Measurements from ENCODE around the gene ACBD6.

The ACBD6 gene

DNA sequence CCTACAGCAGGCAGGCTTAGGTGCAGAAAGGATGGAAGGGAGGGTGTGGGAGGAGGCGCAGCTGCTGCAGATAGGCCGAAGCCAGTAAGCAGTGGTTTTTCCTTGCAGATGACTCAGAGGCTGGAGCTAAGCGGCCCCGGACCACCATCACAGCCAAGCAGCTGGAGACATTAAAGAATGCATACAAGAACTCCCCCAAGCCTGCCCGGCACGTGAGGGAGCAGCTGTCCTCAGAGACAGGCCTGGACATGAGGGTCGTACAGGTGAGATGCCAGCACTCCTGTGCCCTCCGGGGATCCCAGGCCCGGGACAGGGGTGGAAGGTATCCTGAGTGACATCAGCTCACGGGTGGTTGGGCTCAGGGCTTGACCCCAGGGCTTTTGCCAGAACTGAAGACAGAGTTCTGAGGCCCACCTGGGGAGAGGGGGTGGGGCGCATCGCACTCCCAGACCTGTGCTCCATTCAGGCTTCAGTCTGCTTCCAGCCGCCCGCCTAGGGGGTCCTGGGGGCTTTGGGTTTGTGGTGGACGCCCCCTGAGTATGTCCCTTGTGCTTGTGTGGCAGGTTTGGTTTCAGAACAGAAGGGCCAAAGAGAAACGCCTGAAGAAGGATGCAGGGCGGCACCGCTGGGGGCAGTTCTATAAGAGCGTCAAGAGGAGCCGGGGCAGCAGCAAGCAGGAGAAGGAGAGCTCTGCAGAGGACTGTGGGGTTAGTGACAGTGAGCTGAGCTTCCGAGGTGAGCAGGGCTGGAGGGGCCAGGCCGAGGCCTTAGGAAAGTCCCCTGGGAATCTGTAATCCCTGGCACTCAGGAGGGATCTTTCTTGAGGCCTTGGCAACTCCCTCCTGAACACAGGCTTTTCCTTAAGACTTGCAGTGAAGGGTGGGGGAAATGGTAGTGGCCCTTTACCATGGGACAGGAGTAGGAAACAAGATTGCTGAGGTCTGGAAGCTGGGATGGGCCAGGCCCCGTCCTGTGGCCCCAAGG is 230.8 kb downstream of the ACBD6 start:
- TF ChIP-seq POLR2A (IDR thresholded peaks at IDR 0.05; ENCODE audit: low read length) = no peak
- no peak for TF ChIP-seq GATA1 (IDR thresholded peaks at IDR 0.05; ENCODE audit: low read depth, low read length)
- DNase-seq = no peak

DNA sequence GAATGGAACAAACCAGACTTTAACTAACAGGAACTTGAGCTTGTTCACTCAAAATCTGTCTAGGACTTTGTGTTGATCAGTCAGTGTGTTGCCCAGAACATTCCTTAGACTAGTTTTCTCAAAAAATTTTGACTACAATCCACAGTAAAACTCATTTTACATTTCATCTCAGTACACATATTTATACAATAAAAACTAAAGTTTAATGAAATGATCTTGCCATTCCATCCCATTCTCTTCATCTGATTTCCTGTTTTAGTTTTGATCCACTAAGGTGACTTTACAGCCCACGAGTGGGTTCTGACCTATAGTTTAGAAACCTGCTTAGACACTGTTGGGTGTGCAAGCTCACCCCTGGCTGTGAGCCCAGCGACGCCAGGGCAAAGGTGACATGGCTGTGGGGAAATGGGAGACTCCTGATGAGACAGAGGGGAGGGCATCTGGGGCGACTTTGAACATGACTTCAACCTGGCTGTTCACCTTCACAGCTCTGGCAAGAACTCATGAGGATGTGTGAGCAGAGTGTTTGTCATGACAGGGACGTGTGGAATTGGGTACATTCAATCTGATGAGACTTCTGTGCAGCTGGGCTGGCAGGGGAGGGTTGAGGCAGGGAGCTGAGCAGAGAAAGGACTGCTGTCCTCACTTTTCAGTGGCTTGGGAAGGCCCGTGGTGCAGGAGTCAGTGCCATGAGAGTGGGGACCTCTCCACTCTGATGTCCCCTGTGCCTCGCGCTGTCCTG is 231.7 kb downstream of the ACBD6 start:
- TF ChIP-seq POLR2A (IDR thresholded peaks at IDR 0.05; ENCODE audit: low read length) = no peak
- no peak for TF ChIP-seq GATA1 (IDR thresholded peaks at IDR 0.05; ENCODE audit: low read depth, low read length)
- no peak for DNase-seq

DNA sequence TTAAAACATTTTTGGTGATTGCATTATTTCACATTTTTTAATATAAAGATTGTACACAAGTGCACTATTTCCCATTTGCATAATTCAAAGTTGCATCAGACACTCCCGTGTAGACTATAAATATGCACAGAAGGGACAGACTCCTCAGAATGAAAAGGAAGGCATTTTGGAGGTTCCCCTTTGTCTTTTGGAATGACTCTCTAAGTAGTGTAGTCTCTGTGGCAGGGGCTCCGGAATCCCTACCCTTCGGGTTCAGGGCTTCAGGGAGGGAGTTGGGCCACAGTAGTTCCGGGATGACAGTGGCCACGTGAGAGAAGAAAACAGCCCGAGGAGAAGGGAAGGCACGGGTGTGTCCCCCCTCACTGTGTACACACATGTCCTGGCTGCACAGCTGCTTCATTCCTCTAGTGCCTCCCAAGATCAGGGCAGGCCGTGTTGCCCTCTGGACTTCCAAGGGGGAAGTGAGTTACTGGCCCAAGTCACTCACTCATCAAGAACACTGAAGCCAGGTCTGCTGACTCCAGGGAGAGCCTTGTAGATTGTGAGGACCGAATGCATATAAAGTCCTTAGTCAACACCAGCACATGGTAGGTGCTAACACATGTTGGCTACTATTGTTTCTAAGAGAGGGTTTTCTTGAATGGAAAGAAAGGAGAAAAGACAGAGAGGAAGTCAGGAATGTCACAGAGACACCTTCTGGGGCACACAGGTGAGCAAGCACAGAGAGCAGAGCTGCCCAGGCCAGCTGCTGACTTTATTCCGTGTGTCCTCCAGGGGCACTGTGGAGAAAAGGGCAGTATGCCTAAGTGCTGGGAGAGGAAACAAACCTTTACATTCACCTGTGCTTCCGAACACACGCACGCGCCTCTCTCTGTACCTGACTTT is 232.5 kb downstream of the ACBD6 start:
- TF ChIP-seq POLR2A (IDR thresholded peaks at IDR 0.05; ENCODE audit: low read length) (no peak), GATA1 (IDR thresholded peaks at IDR 0.05; ENCODE audit: low read depth, low read length) (no peak)
- no peak for DNase-seq

DNA sequence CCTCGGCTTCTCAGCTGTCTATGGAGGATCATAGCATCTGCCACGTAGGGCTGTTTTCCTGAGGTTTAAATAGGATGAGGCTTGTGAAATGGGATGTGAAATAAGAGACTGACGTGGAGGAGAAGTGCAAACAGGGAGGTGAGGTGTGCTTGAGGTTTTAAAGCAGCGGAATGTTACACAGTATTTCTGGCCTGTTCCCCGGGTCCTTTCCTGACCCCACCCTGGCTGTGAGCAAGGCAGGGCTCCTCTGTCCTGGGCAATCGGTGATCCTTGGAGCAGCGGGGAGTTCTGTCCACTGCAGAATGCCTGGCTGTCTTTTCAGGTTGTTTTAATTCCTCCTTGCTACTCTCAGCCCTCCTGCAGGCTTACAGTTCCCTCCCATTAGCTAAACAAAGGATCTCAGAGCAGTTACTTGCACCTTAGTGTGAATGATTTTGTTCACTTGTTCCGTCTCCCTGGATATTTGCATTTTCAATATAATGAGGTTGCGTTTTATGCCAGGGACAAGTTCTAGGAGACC is 233.8 kb downstream of the ACBD6 start:
- DNase-seq = no peak
- TF ChIP-seq GATA1 (IDR thresholded peaks at IDR 0.05; ENCODE audit: low read depth, low read length) (no peak), POLR2A (IDR thresholded peaks at IDR 0.05; ENCODE audit: low read length) (no peak)

DNA sequence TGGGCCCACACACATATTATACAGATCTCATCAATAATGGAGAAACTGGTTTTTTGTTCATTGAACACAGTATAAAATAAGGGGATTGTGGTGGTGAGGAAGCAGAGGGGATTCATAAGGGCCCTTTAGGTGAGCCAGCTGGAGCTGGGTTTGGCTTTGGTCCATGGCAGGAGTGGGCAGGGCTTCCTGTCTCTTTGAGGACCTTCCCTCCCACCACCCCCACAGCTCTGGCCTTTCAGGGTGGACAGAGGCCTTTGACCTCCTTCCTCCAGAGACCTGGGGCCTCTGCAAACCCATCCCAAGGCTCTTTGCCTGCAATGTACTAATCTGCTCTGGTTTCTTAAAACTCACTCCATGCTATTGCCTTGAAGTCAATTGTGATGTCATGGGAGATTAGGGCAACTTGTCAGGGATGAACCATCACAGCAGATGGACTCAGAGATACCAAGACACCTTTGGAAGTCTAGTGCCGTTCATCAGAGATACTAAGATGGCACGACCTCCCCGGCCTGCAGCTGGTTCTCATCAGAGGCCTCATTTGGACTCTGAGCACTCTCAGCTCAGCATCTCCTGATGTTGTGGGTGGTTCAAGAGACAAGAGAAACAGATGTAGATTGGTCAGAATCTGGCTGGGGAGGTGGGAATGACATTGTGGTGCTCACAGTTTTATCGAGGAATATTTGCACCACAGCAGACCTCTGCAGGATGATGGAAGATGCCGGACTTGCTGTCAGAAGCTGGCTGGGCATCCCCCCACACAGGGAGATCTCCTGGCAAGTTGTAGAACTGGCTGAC is 234.4 kb downstream of the ACBD6 start:
- DNase-seq = no peak
- no peak for TF ChIP-seq GATA1 (IDR thresholded peaks at IDR 0.05; ENCODE audit: low read depth, low read length)
- no peak for TF ChIP-seq POLR2A (IDR thresholded peaks at IDR 0.05; ENCODE audit: low read length)

DNA sequence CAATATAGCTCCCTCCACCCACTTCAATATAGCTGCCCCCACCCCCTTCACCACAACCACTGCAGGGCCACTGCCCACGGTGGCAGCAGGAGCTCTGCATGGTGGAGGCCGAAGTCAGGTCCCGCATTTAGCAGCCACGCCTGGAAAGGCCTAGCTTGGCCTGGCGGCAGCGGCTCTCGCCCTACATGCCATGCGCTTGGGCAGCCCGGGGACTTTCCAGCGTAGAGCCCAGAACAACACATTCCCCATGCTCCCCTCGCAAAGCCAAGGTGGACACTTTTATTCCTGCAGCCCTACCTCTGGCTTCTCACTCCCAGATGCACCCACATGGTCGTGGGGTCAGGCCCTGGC is 235.2 kb downstream of the ACBD6 start:
- no peak for DNase-seq

DNA sequence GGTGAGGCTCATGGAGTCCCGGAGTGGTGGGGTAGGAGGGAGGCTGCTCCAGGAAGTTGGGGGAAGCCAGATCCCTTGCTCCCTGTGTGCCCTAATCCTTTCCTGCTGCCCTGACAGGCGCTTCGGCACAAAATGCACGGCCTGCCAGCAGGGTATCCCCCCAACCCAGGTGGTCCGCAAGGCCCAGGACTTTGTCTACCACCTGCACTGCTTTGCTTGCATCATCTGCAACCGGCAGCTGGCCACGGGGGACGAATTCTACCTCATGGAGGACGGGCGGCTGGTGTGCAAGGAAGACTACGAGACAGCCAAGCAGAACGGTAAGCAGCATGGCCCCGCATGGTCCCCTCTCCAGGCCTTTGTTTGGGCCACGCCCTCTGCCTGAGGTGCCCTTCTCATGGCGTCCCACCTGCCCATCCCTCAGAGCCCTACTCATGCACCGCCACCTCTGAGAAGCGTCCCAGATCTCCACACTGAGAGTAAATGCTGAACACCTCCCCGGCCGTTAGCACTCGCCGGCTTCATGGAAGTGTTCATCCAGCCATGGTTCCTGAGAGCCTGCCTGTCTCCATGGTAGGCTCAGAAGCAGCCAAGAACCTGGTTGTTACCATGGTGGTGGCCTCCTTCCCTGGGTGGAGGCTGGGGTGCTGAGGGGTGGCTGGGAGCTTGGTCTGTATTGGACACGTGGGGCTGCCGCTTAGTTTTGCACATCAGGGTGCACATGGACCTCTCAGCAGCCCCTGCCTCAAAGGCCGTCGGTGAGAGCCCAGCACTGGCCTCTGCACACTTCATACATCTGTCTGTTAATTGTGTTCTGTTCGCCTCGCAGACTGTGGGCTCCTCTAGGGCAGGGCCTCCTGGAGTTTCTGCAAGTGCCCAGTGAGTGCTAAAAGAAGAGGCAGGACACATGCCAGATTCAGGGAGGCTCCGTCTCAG is 235.8 kb downstream of the ACBD6 start:
- DNase-seq = no peak
- TF ChIP-seq GATA1 (IDR thresholded peaks at IDR 0.05; ENCODE audit: low read depth, low read length) (no peak), POLR2A (IDR thresholded peaks at IDR 0.05; ENCODE audit: low read length) (no peak)

More for the DNA sequence above, 235.2 kb downstream of the ACBD6 start:
- TF ChIP-seq POLR2A (IDR thresholded peaks at IDR 0.05; ENCODE audit: low read length) (no peak), GATA1 (IDR thresholded peaks at IDR 0.05; ENCODE audit: low read depth, low read length) (no peak)

DNA sequence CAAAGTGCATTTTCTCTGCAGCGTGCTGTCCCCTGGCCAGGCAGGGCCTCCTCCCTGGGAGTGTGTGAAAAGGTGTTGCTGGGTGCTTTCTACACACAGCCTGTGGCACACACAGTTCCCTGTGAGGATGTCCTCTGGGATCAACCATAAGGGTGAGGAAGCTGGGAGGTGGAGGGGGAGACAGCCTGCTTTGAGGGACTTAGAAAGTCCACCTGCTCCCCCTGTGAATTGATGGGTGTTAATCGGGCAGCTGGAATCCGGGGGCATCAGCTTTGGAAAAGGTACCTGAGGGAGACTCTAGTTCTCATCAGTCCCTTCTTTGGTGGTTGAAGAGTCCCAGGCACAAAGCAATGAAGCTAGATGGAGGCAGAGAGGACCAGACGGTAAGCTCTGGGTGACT is 236.5 kb downstream of the ACBD6 start:
- TF ChIP-seq GATA1 (IDR thresholded peaks at IDR 0.05; ENCODE audit: low read depth, low read length) = no peak
- no peak for TF ChIP-seq POLR2A (IDR thresholded peaks at IDR 0.05; ENCODE audit: low read length)
- no peak for DNase-seq

DNA sequence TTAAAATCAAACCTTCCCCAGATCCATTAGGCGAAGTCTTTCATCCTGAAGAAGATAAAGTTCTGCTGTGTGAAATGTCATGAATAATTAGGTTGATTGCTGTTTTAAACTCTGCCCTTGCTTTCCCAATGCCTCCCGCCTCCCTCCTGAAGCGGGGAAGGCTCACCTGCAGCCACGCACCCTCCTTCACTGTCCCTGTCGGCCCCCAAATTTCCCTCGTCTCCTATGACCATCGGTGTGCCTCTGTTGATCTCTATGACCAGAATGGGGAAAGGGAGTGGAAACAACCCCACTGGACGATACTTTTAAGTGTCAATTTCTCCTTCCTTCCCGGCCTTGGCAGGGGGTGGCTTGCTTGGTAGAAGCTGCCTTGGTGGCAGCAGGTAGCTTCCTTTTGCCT is 237.2 kb downstream of the ACBD6 start:
- DNase-seq = no peak
- TF ChIP-seq POLR2A (IDR thresholded peaks at IDR 0.05; ENCODE audit: low read length) = no peak
- no peak for TF ChIP-seq GATA1 (IDR thresholded peaks at IDR 0.05; ENCODE audit: low read depth, low read length)

DNA sequence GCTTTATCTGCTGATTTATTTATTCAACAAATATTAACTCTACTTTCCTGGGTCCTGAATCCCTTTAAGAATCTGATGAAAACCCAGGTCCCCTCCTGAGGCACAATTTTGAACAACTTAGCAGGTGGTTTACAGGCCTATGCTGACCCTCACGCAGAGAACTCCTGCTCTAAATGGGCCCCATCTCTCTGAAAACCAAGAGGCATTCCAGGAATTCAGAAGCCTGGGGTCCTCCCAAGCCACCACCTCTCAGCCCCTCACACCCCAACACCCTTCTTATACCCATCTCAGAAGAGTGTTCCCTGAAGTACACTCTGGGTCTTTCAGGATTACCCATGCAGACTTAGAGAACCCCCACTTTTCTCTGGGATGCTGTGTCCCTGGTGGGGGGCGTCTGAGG is 237.8 kb downstream of the ACBD6 start:
- no peak for DNase-seq
- TF ChIP-seq POLR2A (IDR thresholded peaks at IDR 0.05; ENCODE audit: low read length) (no peak), GATA1 (IDR thresholded peaks at IDR 0.05; ENCODE audit: low read depth, low read length) (no peak)

DNA sequence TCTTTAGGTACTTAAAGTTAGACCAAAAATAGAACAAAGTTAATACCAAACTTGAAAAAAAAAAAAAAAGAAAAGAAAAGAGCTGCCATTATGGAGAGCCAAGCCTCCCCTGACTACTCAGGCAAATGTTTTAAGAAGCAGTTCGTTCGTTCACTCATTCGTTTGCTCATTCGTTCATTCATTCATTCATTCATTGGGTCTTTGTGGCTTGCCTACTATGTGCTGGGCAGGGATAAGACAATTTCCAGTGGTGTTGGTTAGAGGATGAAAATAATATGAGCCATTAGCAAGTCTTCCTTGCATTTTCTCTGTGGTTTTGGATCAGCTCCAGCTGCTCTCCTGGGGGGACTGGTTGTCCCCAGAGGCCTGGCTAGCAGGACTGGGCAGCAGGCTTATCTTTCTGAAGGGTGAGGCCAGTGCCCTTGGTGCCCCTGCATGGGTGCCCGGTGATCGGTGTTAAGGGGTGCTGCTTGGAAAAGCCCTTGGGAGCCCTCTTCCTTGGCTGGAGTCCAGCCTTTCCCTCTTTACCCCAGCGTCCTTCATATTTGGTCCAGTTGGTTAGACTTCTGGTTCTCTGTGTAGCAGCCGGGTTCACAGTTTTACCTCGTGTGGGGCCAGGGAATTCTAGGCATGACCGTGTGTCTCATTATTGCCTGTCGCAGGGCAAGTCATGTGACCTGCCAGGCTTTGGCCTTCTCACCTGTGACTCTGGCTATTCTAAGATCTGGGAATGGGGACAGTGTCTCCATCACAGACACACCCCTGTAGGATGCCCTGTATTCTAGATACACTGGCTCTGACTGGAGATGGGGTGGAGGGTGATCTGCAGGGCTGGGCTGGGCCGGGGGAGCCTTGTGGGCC is 239.5 kb downstream of the ACBD6 start:
- no peak for DNase-seq
- TF ChIP-seq GATA1 (IDR thresholded peaks at IDR 0.05; ENCODE audit: low read depth, low read length) (no peak), POLR2A (IDR thresholded peaks at IDR 0.05; ENCODE audit: low read length) (no peak)

Data from erythroblast (primary cell).